Bronchus fibroblast of lung (primary cell): ENCODE data around the gene FSTL1. TPM values are rescaled to one million over a fixed set of nuclear protein-coding genes. Genes with fewer than 3 reads are reported as not detected.

Source experiments
- total RNA-seq: library from RNA; depleted of rRNA; stranded (reverse); fragments of >200 nt; gene quantifications from 2 replicates; pipeline ENCODE4 v1.2.3, GENCODE V29; 2015

The FSTL1 gene, protein sequence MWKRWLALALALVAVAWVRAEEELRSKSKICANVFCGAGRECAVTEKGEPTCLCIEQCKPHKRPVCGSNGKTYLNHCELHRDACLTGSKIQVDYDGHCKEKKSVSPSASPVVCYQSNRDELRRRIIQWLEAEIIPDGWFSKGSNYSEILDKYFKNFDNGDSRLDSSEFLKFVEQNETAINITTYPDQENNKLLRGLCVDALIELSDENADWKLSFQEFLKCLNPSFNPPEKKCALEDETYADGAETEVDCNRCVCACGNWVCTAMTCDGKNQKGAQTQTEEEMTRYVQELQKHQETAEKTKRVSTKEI
- 332 and 334 TPM in 2 replicates for total RNA-seq

DNA sequence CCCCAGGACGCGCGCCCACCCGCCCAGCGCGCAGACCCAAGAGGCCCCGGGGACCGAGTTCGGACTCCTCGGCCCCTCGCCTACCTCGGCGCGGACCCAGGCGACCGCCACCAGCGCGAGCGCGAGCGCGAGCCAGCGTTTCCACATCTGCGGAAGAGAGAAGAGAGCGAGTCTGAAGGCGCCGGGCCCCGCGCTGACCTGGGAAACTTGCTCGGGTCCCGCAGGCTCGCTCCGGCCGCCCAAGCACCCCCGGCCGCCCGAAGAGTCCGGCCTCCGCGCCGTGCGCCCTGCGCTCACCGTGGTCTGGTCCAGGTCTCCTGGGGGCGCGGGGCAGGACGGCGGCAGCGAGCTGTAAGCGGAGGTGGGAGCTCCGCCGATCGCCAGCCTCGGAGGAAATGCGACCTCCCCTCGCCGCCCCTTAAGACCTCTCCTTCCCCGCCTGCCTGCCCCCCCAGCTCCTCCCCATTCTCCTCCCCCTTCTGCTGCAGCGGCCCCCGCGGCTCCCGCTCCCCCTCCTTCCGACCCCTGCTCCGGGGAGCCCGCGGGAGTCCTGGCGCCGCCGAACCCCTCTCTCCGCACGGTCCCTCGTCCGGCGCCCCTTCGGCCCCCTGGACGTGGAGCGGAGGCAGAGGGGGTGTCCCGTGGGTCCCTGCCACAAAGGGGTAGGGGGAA, at the start of gene FSTL1:
FSTL1 (minus strand) TSS at position 393 of the 672 bp plus-strand sequence; CDS start at position 147, 246 bp downstream.

DNA sequence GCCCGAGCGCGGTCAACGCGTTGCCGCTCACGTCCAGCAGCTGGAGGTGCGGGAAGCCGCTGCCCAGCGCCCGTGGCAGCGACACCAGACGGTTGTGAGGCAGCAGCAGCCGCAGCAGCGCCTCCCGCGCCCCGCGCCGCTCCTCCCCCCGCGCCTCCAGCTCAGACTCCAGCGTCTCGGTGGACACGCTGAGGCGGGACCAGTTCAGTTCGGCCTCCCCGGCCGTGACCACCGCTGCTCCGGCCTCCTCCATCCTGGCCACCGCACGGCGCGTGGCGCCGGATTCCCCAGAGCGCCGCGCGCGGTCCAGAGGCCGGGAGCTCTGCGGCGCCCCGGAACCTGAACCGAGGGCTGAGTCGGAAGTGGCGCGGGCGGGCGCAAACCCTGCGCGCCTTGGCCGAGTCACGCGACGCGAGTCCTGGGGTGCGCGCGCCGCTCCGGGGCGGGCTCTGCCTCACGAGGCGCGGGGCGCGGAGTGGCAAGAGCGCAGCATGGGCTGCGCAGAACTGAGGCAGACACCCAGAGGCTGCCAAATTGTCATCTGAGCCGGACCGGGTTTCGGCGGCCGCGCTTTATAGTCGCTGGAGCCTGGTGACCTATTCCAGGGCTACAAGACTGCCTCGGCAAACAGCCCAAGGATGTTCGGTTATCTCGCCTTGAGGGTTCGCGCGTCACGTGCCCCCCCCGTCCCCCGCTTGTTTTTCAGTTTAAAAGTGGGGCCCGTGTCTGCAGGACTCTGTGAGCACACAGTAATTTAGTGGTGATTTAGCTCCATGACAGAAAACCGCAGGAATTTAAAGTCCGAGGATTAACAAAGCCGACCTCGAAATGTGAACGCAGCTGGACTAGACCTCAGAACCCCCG, 101.6 kb downstream of the FSTL1 start, which contains the start of gene LRRC58:
LRRC58 (minus strand) TSS at position 364 of the 864 bp plus-strand sequence; CDS start at position 253, 111 bp downstream.

Other genes with a start within 250 kb of the FSTL1 start
- 0.45 and 0.67 TPM in 2 replicates for gene GPR156, start 165.8 kb downstream of the FSTL1 start, total RNA-seq
- gene LRRC58, start 101.6 kb downstream of the FSTL1 start, total RNA-seq, result 11.9 and 16.0 TPM in 2 replicates
- gene NDUFB4, start 145.3 kb upstream of the FSTL1 start, total RNA-seq, result 106 and 122 TPM in 2 replicates
- gene HGD, start 231.2 kb upstream of the FSTL1 start, total RNA-seq, result not detected in 2 replicates